ENCODE results near the gene IL16.

IL16 gene

GRCh38 chr15:81168131-81168526 is 28.6 kb upstream of the IL16 start:
- TF ChIP-seq ZFX (IDR thresholded peaks at IDR 0.05; ENCODE audit: borderline replicate concordance), result no peak
- H3K27ac ChIP-seq, result no peak overlapping the region

GRCh38 chr15:81168644-81169043 is 28.0 kb upstream of the IL16 start:
- TF ChIP-seq ZFX (IDR thresholded peaks at IDR 0.05; ENCODE audit: borderline replicate concordance), result no peak
- TF ChIP-seq CTCF (IDR thresholded peaks at IDR 0.05), result no peak
- no peak overlapping the region for H3K27ac ChIP-seq

- no peak overlapping the region for H3K27ac ChIP-seq
- TF ChIP-seq ZFX (IDR thresholded peaks at IDR 0.05; ENCODE audit: borderline replicate concordance) (no peak), CTCF (IDR thresholded peaks at IDR 0.05) (no peak)
Observed at GRCh38 chr15:81170511-81170910, 26.2 kb upstream of the IL16 start.

- TF ChIP-seq ZFX (IDR thresholded peaks at IDR 0.05; ENCODE audit: borderline replicate concordance) (no peak), CTCF (IDR thresholded peaks at IDR 0.05) (no peak)
- no peak overlapping the region for H3K27ac ChIP-seq
Observed at GRCh38 chr15:81171286-81171685, 25.4 kb upstream of the IL16 start.

GRCh38 chr15:81174125-81174791 is 22.4 kb upstream of the IL16 start:
- no peak overlapping the region for H3K27ac ChIP-seq
- TF ChIP-seq ZFX (IDR thresholded peaks at IDR 0.05; ENCODE audit: borderline replicate concordance), result no peak
- TF ChIP-seq CTCF (IDR thresholded peaks at IDR 0.05), result no peak

- no peak overlapping the region for H3K27ac ChIP-seq
- no peak for TF ChIP-seq ZFX (IDR thresholded peaks at IDR 0.05; ENCODE audit: borderline replicate concordance)
- no peak for TF ChIP-seq CTCF (IDR thresholded peaks at IDR 0.05)
Observed at GRCh38 chr15:81174792-81175327, 21.8 kb upstream of the IL16 start.

- TF ChIP-seq ZFX (IDR thresholded peaks at IDR 0.05; ENCODE audit: borderline replicate concordance) (no peak), CTCF (IDR thresholded peaks at IDR 0.05) (no peak)
- H3K27ac ChIP-seq, result no peak overlapping the region
Observed at GRCh38 chr15:81175496-81175895, 21.2 kb upstream of the IL16 start.

All from 22Rv1 (cell line).